ENCODE data around the gene SLC17A7. TPM values are rescaled to one million over a fixed set of nuclear protein-coding genes. Genes with fewer than 3 reads are reported as not detected.

The SLC17A7 gene
- total and polyA plus RNA-seq, 2 of the 8 experiments (the other 6 are each of a cell fraction or from before 2014, with no cell fraction given), result 2.7 to 3.0 TPM

GRCh38 chr19:49415810-49416200, 25.5 kb downstream of the SLC17A7 start:
- H3K23me2 ChIP-seq (ENCODE audit: low read depth, low read length), result no peaks in the 10 kb centered on the region
- peaks cover 3 to 22% (median 14%) of the 10 kb centered on the region in 4 experiments; a peak in 6 of 7 replicates for H3K4me1 ChIP-seq (replicated peaks in 1 of 4; ENCODE audit: control insufficient read depth in 3 of 4, insufficient read depth in 4 of 4, low read length in 3 of 4)
- DNase-seq (ENCODE audit: low read depth in 1 of 2, low spot score in 2 of 2) (no peak), FAIRE-seq (no peak)
- H3K9me3 ChIP-seq (ENCODE audit: insufficient read depth in 2 of 2, low read depth in 1 of 2, low read length in 1 of 2), result no peaks in the 10 kb centered on the region
- ChIA-PET CTCF (ENCODE audit: partially characterized antibody) (interaction anchor here (1.0 to 14.7 kb wide), 5 partner anchors 9 to 21 kb away, joined by 5 to 291 read pairs (median 24); partner anchors contain the start of gene GFY), POLR2A (ENCODE audit: partially characterized antibody) (interaction anchor here (1.2 to 5.0 kb wide), 5 partner anchors 10 to 74 kb away, joined by 3 to 38 read pairs (median 6); no protein-coding TSS in a partner anchor)
- no peaks in the 10 kb centered on the region for H3K79me2 ChIP-seq (ENCODE audit: control insufficient read depth in 1 of 2, insufficient read depth in 2 of 2, low read length in 2 of 2)
- no peaks in the 10 kb centered on the region for H3K79me1 ChIP-seq (ENCODE audit: low read depth, low read length)
- no peak for TF ChIP-seq GABPA (IDR thresholded peaks at IDR 0.05; ENCODE audit: borderline replicate concordance, insufficient read depth, low read length)
- TF ChIP-seq EP300 (IDR thresholded peaks at IDR 0.05; ENCODE audit: borderline replicate concordance in 1 of 2, low read depth in 2 of 2, low read length in 2 of 2), result no peak
- no peak for TF ChIP-seq ATF3 (IDR thresholded peaks at IDR 0.05; ENCODE audit: insufficient read depth, low read depth, low read length)
- H3K4me3 ChIP-seq (ENCODE audit: extremely low read depth in 1 of 4, insufficient read depth in 2 of 4, low read depth in 3 of 4, low read length in 4 of 4), result no peak overlapping the region
- no peak overlapping the region for H4K5ac ChIP-seq (ENCODE audit: insufficient read length, low read depth, low read length)
- no peak overlapping the region for H2BK5ac ChIP-seq (ENCODE audit: low read depth, low read length)
- 0 out of 2 replicates have a peak overlapping the region, but pooled peaks have one; percentile 3 for H2BK12ac ChIP-seq (ENCODE audit: low read depth, low read length)
- H2BK120ac ChIP-seq (replicated peaks; ENCODE audit: low read depth, low read length), result no peak overlapping the region
- H3K14ac ChIP-seq (ENCODE audit: insufficient read length), result no peak overlapping the region
- H2AFZ ChIP-seq (ENCODE audit: low read length), result no peak overlapping the region
- H4K20me1 ChIP-seq (replicated peaks in 1 of 2; ENCODE audit: control insufficient read depth in 1 of 2, insufficient read depth in 2 of 2, low read length in 2 of 2), result no peaks in the 10 kb centered on the region
- no peak overlapping the region for H3K23ac ChIP-seq (ENCODE audit: insufficient read length)
- no peak overlapping the region for H3K4ac ChIP-seq (replicated peaks; ENCODE audit: insufficient read length, low read depth, low read length)
- no peak overlapping the region for H4K91ac ChIP-seq (replicated peaks; ENCODE audit: insufficient read length, low read length)
- WGBS, 2 experiments (ENCODE audit: extremely low coverage in 1 of 2, insufficient coverage in 1 of 2, insufficient read length in 1 of 2, insufficient replicate concordance in 2 of 2, low coverage in 1 of 2, low lambda C conversion rate in 2 of 2, missing lambda C conversion rate in 1 of 2), result 100% methylated on average over 2 of the region's 2 CpGs; no CpG with 5 or more reads in 1 of the 2 experiments
- no peak overlapping the region for H2BK15ac ChIP-seq (ENCODE audit: low read length)
- no peak overlapping the region for H4K8ac ChIP-seq (ENCODE audit: extremely low read depth, insufficient read depth, low read length)
- 0 out of 2 replicates have a peak overlapping the region, but pooled peaks have one; percentile 24 for H3K18ac ChIP-seq (ENCODE audit: extremely low read depth, low read length)
- no peaks in the 10 kb centered on the region for H3K27me3 ChIP-seq (replicated peaks in 1 of 4; ENCODE audit: control insufficient read depth in 3 of 4, extremely low read depth in 1 of 4, insufficient read depth in 3 of 4, low read length in 3 of 4)
- 0 out of 4 replicates have a peak overlapping the region, but pooled peaks of 1 of the 2 experiments have one; percentile 14 for H3K4me2 ChIP-seq (ENCODE audit: insufficient read depth in 1 of 2, low read depth in 2 of 2, low read length in 2 of 2)
- H3K27ac ChIP-seq (ENCODE audit: low read depth, low read length), result no peak overlapping the region
- no peak overlapping the region for H3K56ac ChIP-seq (replicated peaks; ENCODE audit: insufficient read length, low read depth, low read length)
- no peak overlapping the region for H2BK20ac ChIP-seq (ENCODE audit: low read length)
- H3K36me3 ChIP-seq (ENCODE audit: control insufficient read depth in 2 of 4, insufficient read depth in 4 of 4, low read length in 3 of 4), result no peaks in the 10 kb centered on the region
- H3K9ac ChIP-seq (replicated peaks in 1 of 4; ENCODE audit: extremely low read depth in 1 of 4, low read depth in 3 of 4, low read length in 3 of 4), result no peak overlapping the region
- no peak overlapping the region for H2AK5ac ChIP-seq (ENCODE audit: low read depth, low read length)
